ENCODE data around the gene NEGR1. TPM values are rescaled to one million over a fixed set of nuclear protein-coding genes. Genes with fewer than 3 reads are reported as not detected.

NEGR1 gene
- total and polyA plus RNA-seq, 2 experiments from 2014 or later, result 0.57 to 0.94 TPM

- TF ChIP-seq CTCF (conservative IDR thresholded peaks at IDR 0.05; ENCODE audit: low read depth in 2 of 2) (no peak), EZH2phosphoT487 (IDR thresholded peaks at IDR 0.05; ENCODE audit: unreplicated experiment) (no peak), EZH2 (IDR thresholded peaks at IDR 0.05; ENCODE audit: low read depth, unreplicated experiment) (no peak), JUNB (IDR thresholded peaks at IDR 0.05; ENCODE audit: unreplicated experiment) (no peak), ZNF114 (CRISPR knock-in tag; IDR thresholded peaks at IDR 0.05) (no peak), STAT1 (IDR thresholded peaks at IDR 0.05; ENCODE audit: unreplicated experiment) (no peak), ETS1 (IDR thresholded peaks at IDR 0.05) (no peak), REST (IDR thresholded peaks at IDR 0.05; ENCODE audit: unreplicated experiment) (no peak)
These were observed 219.8 kb downstream of the NEGR1 start (continued) for GRCh38 chr1:72062584-72062983.

GRCh38 chr1:72060466-72061245, 221.7 kb downstream of the NEGR1 start:
- Histone ChIP-seq H4K20me1 (replicated peaks; ENCODE audit: insufficient read depth) (no peaks in the 10 kb centered on the region), H3K79me2 (replicated peaks; ENCODE audit: insufficient read depth) (no peaks in the 10 kb centered on the region), H3K4me2 (no peak overlapping the region), H3K36me3 (ENCODE audit: insufficient read depth) (no peaks in the 10 kb centered on the region), H3K27me3 (ENCODE audit: insufficient read depth) (no peaks in the 10 kb centered on the region), H3F3A (replicated peaks; ENCODE audit: low read depth) (no peaks in the 10 kb centered on the region), H3K27ac (ENCODE audit: low read depth) (no peak overlapping the region), H3K4me3 (no peak overlapping the region), H2AFZ (no peak overlapping the region), H3K4me1 (ENCODE audit: insufficient read depth) (no peaks in the 10 kb centered on the region), H3K9me2 (ENCODE audit: insufficient read depth) (no peaks in the 10 kb centered on the region)
- ATAC-seq, result no peak
- H3K27ac Mint-ChIP-seq, result no peak overlapping the region
- DNase-seq (ENCODE audit: low spot score), result no peak
- no peaks in the 10 kb centered on the region for H3K36me3 Mint-ChIP-seq (ENCODE audit: low read depth)
- no peak overlapping the region for H3K4me3 Mint-ChIP-seq
- peaks cover 11% of the 10 kb centered on the region for H3K4me1 Mint-ChIP-seq
- no peaks in the 10 kb centered on the region for H3K27me3 Mint-ChIP-seq (ENCODE audit: insufficient read depth, low read depth, poor library complexity)
- no peaks in the 10 kb centered on the region for H3K9me3 Mint-ChIP-seq
- no peak for TF ChIP-seq NANOG (IDR thresholded peaks at IDR 0.05; ENCODE audit: borderline replicate concordance)
- no peak for TF ChIP-seq EZH2phosphoT487 (IDR thresholded peaks at IDR 0.05; ENCODE audit: unreplicated experiment)
- TF ChIP-seq STAT1 (IDR thresholded peaks at IDR 0.05; ENCODE audit: unreplicated experiment), result no peak
- TF ChIP-seq ETS1 (IDR thresholded peaks at IDR 0.05), result no peak
- no peak for TF ChIP-seq ZNF114 (CRISPR knock-in tag; IDR thresholded peaks at IDR 0.05)
- no peak for TF ChIP-seq REST (IDR thresholded peaks at IDR 0.05; ENCODE audit: unreplicated experiment)

Data from GM23338 (cell line).